ENCODE results near the gene ZNF37A.

- TF ChIP-seq CTCF (conservative IDR thresholded peaks at IDR 0.05 in 1 of 2, IDR thresholded peaks at IDR 0.05 in 1 of 2; ENCODE audit: extremely low read depth in 1 of 2, insufficient read depth in 1 of 2, low read depth in 1 of 2, low read length in 2 of 2), result no peak
- TF ChIP-seq EZH2 (IDR thresholded peaks at IDR 0.05; ENCODE audit: borderline replicate concordance, low read length), result no peak
These were observed 63.1 kb downstream of the ZNF37A start for GRCh38 chr10:38157270-38157685.
